Measurements from ENCODE around the gene EPB41L2.
A peak's percentile ranks its signal among the peaks of the same experiment; 100 is the strongest.
"Not testable (repeated sequence)": the region's sequence is repeated elsewhere in the genome, so short reads cannot be mapped to it uniquely, and the experiment has no call there.

EPB41L2 gene

DNA sequence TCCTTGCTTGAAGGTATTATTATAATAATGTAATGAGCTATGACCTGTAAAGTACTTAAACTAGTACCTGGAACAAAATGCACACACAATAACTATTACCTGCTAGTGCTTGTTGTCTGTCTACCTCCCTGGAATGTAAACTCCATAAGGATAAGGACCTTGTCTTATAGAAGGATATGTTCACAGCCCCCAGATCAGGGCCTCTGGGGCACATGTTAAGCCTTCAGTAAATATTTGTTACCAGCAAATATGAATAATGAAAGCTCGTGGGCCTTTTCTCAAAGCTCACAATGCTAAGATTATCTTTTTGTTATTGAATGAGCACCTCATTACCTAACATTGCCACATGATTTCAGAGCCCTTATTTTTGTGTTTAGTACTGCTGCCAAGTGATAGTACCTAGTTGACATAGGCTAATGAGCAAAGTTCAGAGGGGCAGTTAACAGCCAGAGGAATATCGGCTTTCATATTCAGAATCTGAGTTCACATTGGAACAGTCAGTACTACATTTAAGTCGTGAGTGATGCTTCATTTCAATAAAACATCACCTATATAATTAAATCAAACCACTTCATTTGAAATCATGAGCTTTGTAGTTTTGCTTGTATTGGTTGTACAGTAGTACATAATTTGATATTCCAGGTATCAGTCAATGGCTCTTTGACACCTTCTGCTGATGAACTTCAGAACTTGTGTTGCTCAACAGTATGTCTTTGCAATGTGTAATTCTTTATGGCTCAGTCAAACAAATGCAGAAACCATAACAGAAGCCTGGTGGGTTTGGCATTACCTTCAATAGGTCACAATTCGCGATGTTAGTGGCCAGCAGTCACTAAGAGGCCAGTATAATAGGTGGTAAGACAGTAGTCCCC, 247.6 kb downstream of the EPB41L2 start:
- DNase-seq, result no peak

DNA sequence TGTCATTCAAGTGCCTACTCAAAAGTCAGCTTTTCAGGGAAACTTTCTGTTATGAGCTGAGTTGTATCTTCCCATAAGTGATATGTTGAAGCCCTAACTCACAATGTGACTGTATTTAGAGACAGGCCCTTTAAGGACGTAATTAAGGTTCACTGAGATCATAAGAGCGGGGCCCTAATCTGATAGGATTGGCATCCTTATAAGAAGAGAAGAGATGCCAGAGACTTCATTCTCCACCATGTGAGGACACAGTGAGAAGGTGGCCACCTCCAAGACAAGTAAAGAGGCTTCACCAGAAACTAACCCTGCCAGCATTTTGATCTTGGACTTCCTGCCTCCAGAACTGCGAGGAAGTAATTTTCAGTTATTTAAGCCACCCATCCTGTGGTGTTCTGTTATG, 248.5 kb downstream of the EPB41L2 start:
- no peak for DNase-seq

DNA sequence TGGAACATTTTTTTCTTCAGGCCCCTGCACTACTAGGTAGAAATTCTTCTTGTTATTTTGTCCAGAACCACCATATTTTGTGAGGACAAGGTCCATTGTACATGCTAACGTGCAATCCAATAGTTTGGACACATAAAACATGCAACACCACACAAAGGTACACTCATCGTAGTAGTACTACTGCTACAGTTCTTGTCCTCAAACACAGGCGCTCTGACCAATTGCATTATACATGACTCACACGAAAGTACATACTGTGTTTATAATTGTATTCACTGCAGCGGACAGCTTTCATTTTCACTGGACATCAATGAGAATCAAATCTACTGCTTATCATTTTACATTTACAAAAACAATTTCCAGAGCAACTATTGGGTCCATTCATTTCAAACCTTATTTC, 251.1 kb downstream of the EPB41L2 start:
- no peak for DNase-seq

DNA sequence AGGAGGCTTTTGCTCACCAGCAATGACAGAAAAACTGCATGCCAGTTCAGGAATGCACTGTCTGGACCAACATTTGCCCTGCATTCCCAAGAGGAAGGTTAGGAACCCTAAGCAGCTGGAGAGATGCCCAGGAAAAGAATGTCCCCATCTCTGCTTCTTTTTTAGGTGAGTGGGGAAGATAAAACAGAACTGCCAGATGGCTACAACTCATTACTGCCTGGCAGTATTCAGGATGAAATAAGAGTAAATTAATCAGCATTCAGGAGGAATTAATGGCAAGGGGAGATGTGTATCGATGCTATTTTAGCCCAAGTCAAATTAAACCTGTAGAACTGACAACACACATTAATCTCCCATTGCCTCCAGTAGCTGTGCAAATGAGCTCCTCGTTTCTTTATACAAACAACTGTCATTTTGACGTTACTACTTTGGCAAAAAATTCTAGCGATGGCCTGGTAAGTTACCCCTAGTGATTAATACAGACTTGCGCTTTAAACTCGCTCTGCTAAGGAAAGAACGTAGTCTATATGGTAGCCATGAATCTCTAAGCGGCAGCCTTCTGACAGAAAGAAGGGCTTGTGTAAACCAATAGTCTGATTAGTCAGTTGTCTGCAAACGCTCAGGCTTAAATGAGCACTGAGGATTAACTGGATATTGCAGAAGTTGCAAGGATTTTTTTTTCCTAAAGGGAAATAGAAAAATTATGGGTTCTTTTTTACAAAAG, 252.6 kb downstream of the EPB41L2 start:
- peak in 2 of 56 donors; percentile 3 to 9 for DNase-seq

DNA sequence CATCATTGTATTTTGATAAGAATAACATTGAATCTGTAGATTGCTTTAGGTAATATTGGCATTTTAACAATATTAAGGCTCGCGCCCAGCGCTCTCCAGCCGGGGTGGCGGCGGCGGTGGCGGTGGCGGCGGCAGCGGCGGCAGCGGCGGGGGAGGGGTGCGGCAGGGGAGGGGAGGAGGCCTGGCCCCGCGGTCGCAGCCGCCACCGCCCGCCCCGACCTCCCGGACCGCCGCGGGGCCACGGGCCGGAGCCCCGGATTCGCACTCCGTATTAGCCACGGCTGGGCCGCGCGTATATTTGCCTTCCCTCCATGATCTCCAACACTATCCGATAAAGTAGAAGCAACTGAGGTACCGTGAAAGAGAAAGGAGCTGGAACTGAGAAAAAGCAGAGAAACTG, 261.7 kb downstream of the EPB41L2 start:
- not testable (repeated sequence) for DNase-seq

DNA sequence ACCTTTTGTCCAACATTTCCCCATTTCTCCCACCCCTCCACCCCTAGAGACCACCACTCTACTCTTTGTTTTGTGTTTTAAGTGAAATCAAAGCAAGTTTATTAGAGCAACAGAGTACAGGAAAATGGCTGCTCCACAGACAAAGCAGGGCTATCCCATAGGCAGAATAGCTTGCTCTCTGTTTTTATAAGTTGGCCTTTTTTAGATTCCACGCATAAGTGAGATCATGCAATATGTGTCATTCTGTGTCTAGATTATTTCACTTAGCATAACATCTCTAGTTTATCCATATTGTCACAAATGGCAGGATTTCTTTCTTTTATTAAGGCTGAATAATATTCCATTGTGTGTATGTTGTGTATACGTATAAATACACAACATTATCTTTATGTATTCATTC, 266.0 kb downstream of the EPB41L2 start:
- no peak for DNase-seq

DNA sequence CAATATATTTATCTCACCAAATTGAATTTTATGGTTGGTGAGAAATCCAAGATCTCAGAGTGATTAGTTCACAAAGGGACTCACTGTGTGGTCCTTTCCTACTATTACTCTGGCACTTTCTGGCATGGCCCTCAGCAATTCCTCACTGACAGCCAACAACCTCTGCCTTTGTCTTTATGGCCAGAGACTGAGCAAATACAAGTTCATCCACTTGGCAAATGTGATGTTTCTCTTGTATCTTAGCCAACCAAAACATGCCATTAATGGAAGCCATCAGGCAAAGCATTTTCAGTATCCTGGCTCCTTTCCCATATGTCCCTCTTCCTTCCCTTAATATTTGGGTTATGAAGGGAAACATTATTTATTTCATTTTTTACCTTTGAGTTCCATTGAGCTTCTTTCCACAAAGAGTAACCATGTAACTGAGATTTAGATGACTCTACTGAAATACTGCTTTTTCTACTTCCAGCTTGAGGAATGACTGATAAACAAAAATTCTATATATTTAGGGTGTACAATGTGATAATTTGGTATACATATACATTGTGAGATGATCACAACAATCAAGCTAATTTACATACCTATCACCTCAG, 266.6 kb downstream of the EPB41L2 start:
- no peak for DNase-seq

DNA sequence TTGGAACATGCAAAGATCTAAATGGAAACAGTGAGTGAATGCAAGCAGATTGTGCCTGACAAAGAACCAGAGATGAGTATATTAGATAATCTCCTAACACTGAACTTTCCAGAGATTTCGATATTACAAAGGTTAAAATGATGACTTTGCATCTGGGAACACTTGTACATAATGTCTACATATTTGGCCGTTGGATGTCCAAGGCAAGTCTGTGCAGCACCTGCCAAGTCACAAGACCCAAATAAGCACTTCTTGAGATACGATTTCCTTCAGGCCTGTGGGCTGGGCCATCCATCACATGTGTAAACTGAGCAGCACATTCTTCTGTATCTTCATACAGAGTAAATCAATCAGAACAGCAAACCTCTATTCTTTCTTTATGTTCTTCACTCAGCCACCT, 268.3 kb downstream of the EPB41L2 start:
- DNase-seq, result no peak

DNA sequence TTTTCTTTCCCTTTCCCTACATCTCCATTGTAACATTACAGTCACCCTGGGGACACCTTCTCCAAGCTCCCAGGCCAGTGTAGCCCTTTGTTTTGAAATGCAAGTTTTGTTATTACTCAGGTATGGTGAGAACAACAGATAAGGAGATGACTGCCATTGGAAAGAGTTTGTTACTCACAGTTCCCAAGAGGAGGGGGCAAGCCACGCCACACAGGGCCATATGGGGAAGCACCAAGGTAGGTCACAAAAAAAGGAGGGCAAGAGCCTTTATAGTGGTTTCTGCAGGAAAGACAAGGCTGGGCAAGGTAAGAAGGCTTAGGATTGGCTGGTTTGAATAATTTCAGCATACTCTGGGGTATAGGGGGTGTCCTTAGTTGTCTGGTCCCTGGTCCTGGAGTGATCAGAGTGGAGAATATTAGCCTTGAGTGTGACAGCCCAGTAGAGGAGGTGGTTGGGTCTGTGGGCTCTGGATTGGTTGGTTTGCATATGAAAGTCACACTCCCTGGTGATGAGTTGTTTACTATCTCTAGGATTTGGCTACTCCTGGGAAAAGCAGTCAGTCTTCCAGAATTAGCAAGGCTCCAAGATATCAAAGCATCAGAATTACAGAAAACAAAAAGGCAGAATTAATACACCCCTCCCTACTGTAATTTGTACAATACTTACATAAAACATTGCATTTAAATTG, 268.9 kb downstream of the EPB41L2 start:
- no peak for DNase-seq
